HUES6 (cell line): ENCODE measurements around the gene SPEG.
"Not testable (repeated sequence)": the region's sequence is repeated elsewhere in the genome, so short reads cannot be mapped to it uniquely, and the experiment has no call there.

ENCODE experiments used
- H3K27ac ChIP-seq: 2 replicates; pipeline ENCODE4 v1.7.0; 2013; ENCODE audit warnings: low read depth, mild to moderate bottlenecking, low read length, inconsistent platforms
- H3K27me3 ChIP-seq: 2 replicates; pipeline ENCODE4 v1.6.1; 2013; ENCODE audit warnings: low read length; ENCODE audit not compliant: control insufficient read depth, insufficient read depth
- H3K36me3 ChIP-seq: 2 replicates; pipeline ENCODE4 v1.6.1; 2013; ENCODE audit warnings: low read length; ENCODE audit not compliant: control insufficient read depth, insufficient read depth
- H3K4me1 ChIP-seq: 2 replicates; pipeline ENCODE4 v1.6.1; 2013; ENCODE audit warnings: low read length; ENCODE audit not compliant: control insufficient read depth, insufficient read depth
- H3K4me3 ChIP-seq: 2 replicates; pipeline ENCODE4 v1.5.1; 2013; ENCODE audit warnings: low read depth, low read length
- H3K9ac ChIP-seq: one replicate; pipeline ENCODE4 v1.6.1; 2013; ENCODE audit warnings: mild to moderate bottlenecking, low read length
- H3K9me3 ChIP-seq: 2 replicates; pipeline ENCODE4 v1.6.1; 2013; ENCODE audit warnings: low read depth, low read length; ENCODE audit not compliant: control insufficient read depth, insufficient read depth

The SPEG gene

DNA sequence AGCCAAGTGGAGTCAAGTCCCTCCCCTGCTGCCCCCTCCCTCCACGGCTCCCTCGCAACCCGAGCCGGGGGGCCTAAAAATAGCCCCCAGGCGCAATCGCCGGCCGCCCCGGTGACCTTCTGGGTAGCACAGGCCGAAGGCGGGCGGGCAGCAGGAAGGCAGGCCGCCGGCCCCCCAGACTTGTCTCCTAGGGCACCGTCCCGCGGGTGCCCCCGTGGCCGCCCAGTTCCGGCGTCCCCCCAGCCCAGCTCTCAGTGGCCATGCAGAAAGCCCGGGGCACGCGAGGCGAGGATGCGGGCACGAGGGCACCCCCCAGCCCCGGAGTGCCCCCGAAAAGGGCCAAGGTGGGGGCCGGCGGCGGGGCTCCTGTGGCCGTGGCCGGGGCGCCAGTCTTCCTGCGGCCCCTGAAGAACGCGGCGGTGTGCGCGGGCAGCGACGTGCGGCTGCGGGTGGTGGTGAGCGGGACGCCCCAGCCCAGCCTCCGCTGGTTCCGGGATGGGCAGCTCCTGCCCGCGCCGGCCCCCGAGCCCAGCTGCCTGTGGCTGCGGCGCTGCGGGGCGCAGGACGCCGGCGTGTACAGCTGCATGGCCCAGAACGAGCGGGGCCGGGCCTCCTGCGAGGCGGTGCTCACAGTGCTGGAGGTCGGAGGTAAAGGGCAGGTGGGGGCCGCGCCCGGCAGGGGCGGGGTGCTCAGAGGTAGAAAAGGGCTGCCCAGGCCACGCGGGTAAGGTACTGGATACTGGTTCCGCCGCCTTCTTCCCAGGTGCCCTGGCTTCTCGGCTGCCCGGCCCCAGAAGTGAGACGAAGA, at the start of gene SPEG:
TSS of gene SPEG (plus strand) at position 126 of the 808 bp plus-strand sequence. CDS start at position 261, 135 bp downstream.
- peak within 1 kb of the TSS; percentile 3 for H3K9ac ChIP-seq
- no peak within 1 kb of the TSS for H3K27ac ChIP-seq
- H3K4me1 ChIP-seq, result peaks cover 12% of the 10 kb centered on the region
- H3K36me3 ChIP-seq, result no peaks in the 10 kb centered on the region
- H3K9me3 ChIP-seq, result no peaks in the 10 kb centered on the region
- H3K4me3 ChIP-seq, result peak within 1 kb of the TSS; percentile 29
- peaks cover 41% of the 10 kb centered on the region for H3K27me3 ChIP-seq

DNA sequence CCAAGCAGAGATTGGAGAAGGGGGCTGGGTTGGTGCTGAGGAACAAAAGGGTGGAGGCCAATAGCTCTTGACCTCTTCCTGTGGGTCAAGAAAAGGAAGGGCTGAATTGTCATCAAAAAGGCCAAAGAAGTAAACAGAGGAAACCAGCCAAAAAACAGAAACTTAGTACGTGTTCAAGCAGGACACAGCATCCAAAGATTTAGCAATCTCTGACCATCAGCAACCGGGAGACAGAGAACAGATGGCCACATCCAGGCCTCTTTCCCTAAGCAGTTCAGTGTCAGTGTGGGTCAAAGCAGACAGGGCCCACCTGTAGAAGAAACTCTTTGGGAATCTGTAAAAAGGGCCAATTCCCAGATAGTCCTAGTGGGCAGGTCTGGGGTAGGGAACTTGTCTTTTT, 49.8 kb upstream of the SPEG start:
- H3K4me3 ChIP-seq, result no peak overlapping the region
- peaks cover 11% of the 10 kb centered on the region for H3K4me1 ChIP-seq
- H3K9me3 ChIP-seq, result no peaks in the 10 kb centered on the region
- H3K36me3 ChIP-seq, result peaks cover 61% of the 10 kb centered on the region
- no peak overlapping the region for H3K9ac ChIP-seq
- H3K27ac ChIP-seq, result no peak overlapping the region
- no peaks in the 10 kb centered on the region for H3K27me3 ChIP-seq

DNA sequence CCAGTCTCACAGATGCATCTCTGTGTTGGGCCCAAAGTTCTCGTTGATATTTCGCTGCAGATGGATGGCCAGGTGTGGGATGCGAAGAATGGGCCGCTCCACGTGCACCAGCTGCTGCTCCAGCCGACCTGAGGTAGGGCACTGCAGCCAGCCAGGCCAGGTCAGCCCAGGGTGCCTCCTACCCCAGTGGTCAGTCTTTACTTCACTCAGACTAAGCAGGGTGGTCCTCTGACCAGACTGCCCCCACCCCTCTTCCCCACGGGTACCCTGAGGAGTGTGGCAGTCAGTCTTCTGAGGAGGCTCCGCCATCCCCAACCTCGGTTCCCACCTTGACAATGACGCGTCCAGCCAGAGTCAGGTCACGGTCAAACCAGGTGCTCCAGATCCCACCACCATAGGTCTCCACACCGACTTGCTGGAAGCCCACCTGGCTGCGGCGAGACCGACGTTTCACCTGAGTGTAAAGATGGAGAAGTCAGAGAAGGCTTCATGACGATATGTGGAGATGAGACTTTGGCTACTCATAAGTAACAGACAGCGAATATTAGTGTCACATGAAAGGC, 48.6 kb upstream of the SPEG start:
- no peak overlapping the region for H3K27ac ChIP-seq
- peak overlapping the region; percentile 84; the same call in 1 of the 2 replicates for H3K4me3 ChIP-seq
- H3K27me3 ChIP-seq, result no peaks in the 10 kb centered on the region
- no peaks in the 10 kb centered on the region for H3K9me3 ChIP-seq
- H3K4me1 ChIP-seq, result peaks cover 11% of the 10 kb centered on the region
- H3K36me3 ChIP-seq, result peaks cover 52% of the 10 kb centered on the region
- no peak overlapping the region for H3K9ac ChIP-seq

DNA sequence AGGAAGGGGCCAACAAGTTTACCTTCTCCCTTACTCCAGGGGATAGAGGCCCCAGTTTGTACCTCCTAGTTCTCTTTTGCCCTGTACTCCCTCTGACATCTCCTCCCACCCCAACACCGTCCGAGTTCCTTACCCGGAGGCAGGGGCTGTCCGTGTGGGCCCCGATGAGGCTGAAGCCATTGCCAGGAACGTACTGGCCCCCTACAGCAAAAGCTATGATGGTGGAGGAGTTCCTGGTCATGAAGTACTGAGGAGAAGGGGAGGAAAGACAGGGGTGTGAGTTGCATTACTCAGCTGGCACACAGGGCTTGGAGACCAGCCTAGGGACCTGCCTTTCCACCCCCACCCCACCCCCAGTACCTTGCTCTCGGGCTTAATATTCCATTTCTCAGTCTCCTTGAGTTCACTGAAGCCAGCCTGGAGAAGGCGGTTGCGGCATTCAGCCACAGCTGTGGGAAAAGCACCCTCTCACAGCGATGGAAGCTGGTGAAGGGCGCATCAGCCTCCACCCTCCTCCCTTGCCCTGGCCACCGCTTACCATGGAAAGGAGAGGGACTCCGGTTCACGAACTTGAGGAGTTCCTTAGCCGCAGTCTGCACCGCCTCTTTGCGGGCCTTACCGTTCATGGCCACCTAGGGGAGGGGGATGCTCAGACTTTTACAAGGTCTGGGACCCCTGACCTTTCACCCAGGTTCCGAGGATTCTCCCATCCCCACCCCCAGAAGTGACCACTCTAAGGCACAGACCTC, 47.9 kb upstream of the SPEG start:
- peak overlapping the region; percentile 84 for H3K4me3 ChIP-seq
- H3K36me3 ChIP-seq, result peaks cover 45% of the 10 kb centered on the region
- H3K9ac ChIP-seq, result peak overlapping the region; percentile 81
- peaks cover 11% of the 10 kb centered on the region for H3K4me1 ChIP-seq
- H3K27me3 ChIP-seq, result no peaks in the 10 kb centered on the region
- H3K27ac ChIP-seq, result no peak overlapping the region
- no peaks in the 10 kb centered on the region for H3K9me3 ChIP-seq

DNA sequence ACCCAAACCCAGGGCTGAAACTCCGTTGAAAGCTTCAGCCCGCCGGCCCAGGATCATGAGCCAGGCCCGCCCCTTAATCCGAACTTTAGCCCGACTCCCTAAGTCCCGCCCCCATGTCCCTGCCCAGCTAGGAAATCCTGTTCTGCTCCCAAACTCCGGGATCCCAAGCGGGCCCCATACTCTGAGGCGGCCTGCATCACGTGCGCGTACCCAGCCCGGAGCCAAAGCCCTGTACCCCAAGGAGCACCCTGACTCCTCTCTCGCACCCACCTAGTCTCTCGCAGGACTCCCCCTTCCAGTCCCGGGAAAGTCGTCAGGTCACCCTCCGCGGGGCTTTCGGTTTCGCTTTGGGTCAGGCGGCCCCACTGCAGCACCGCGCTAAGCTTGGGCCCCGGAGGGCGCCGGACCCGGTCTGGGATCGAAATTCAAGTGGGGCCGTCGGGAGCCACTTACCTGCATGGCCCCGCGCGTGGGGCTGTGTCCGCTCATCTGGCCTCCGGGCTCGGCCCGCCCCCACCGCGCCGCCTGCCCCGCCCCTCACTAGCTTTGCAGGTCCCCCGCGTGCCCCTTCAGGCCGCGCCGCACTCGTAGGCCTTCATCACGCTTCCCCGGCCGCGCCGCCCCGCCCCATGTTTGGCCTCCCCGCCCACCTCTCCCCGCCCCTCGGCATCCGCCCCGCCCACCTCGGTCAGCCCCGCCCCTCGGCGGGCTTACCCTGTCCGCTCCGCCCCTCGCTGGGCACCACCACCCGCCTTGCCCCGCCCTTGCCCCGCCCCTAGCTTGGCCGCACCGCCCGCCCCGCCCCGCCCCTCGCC, 47.1 kb upstream of the SPEG start, which contains the start of gene DNPEP:
TSS of gene DNPEP (minus strand) at position 607 of the 815 bp plus-strand sequence. CDS start at position 489, 118 bp downstream.
- H3K9ac ChIP-seq, result peak within 1 kb of the TSS; percentile 81
- no peaks in the 10 kb centered on the region for H3K9me3 ChIP-seq
- no peaks in the 10 kb centered on the region for H3K27me3 ChIP-seq
- peaks cover 37% of the 10 kb centered on the region for H3K36me3 ChIP-seq
- H3K4me1 ChIP-seq, result peaks cover 11% of the 10 kb centered on the region
- peak within 1 kb of the TSS; percentile 84 for H3K4me3 ChIP-seq
- no peak within 1 kb of the TSS for H3K27ac ChIP-seq

DNA sequence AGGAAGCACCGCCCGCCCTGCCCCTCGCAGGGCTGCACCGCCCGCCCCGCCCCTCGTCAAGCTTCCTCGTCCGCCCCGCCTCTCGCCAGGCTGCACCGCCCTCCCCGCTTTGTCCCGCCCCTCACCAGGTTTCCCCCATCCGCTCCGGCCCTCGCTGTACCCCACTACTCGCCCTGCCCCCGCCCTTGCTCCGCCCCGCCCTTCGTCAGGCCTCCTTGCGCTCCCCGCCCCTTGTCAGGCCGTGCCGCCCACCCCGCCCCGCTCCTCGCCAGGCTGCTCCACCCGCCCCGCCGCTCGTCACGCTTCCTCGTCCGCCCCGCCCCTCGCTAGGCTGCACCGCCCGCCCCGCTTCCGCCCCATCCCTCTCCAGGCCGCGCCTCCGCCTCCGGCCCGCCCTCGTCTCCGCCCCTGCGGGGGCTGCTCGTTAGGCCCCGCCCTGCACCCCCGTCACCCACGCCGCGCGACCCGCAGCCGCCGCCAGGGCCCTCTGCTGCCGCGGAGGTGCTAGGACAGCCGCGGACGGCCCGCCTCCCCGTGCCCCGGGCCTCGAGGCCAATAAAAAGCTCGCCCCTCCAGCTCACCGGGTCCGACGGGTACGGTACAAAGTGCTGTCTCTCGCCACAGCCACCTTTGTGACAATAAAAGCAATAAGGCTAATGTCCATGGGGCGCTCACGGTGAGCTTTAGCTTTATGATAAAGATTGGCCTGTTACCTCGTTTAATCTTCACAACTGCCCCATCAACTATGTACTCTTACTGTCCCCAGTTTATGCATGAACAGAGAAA, 46.3 kb upstream of the SPEG start:
- peaks cover 30% of the 10 kb centered on the region for H3K36me3 ChIP-seq
- no peaks in the 10 kb centered on the region for H3K9me3 ChIP-seq
- H3K27me3 ChIP-seq, result no peaks in the 10 kb centered on the region
- H3K4me1 ChIP-seq, result peaks cover 11% of the 10 kb centered on the region
- H3K27ac ChIP-seq, result no peak overlapping the region
- H3K9ac ChIP-seq, result peak overlapping the region; percentile 50
- peak overlapping the region; percentile 84 for H3K4me3 ChIP-seq

DNA sequence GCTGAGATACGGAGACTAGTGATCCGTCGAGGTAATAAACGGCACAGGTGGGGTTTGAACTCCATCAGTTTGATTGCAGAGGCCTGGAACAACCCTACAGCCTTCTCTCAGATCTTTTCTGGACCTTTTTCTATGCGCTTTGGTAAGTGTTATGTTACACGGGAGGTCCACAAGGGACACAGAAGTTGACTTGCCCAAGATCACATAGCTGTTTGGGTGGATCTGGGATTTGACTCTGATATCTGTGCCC, 45.8 kb upstream of the SPEG start:
- H3K9me3 ChIP-seq, result no peaks in the 10 kb centered on the region
- no peaks in the 10 kb centered on the region for H3K27me3 ChIP-seq
- H3K27ac ChIP-seq, result no peak overlapping the region
- peak overlapping the region; percentile 84 for H3K4me3 ChIP-seq
- peaks cover 11% of the 10 kb centered on the region for H3K4me1 ChIP-seq
- H3K9ac ChIP-seq, result peak overlapping the region; percentile 50
- peaks cover 25% of the 10 kb centered on the region for H3K36me3 ChIP-seq

DNA sequence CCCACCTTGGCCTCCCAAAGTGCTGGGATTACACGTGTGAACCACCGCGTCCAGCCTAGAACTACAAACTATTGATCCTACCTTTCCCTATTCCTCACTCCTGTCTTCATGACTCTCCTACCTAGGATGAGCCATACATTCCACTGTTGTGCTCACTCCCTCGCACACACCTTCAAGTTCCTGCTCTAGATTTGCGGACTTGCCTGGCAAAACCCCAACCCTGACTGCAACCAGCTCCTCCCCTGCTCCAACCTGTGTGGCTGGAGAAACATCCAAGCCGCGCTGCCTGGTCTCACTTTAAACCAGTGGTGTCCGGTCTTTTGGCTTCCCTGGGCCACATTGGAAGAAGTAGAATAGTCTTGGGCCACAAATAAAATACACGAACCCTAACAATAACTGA, 41.9 kb upstream of the SPEG start:
- Histone ChIP-seq H3K9ac (no peak overlapping the region), H3K4me1 (peaks cover 5% of the 10 kb centered on the region; the same call in 1 of the 2 replicates), H3K9me3 (no peaks in the 10 kb centered on the region), H3K27ac (no peak overlapping the region), H3K36me3 (no peaks in the 10 kb centered on the region), H3K27me3 (no peaks in the 10 kb centered on the region), H3K4me3 (no peak overlapping the region)

DNA sequence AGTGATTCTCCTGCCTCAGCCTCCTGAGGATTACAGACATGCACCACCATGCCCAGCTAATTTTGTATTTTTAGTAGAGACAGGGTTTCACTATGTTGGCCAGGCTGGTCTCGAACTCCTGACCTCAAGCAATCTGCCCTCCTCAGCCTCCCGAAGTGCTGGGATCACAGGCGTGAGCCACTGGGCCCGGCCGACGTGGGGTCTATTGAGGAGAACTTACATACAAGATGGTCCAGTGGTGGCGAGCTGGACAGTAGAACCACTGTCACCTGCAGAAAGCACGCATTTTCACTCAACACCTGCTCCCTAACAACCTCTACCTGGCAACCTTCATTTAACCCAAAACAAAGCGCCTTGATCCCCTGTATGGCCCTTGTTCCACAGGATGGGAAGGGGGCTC, 39.6 kb upstream of the SPEG start:
- not testable (repeated sequence) for H3K9me3 ChIP-seq, H3K27ac ChIP-seq, H3K4me3 ChIP-seq, H3K36me3 ChIP-seq, H3K9ac ChIP-seq, H3K27me3 ChIP-seq, H3K4me1 ChIP-seq

DNA sequence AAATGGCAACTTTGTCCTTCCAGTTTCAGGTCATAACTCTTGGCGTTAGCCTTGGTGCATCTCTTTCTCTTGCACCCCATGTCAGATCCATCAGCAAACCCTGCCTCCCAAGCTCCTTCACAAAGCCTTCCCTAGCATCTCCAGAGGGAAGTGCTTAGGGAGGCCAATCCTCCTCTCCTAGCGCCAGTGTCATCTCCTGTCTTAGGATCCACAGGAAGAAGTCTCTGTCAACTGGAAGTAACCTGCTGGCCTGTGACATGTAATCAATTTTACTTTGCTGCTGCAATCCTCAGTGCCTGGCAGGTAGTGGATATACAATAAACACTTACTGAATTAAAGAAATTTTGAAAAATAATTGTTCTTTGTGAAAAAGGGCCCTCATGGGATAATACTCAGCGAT, 39.0 kb upstream of the SPEG start:
- Histone ChIP-seq H3K36me3 (no peaks in the 10 kb centered on the region), H3K4me1 (peaks cover 12% of the 10 kb centered on the region), H3K9ac (no peak overlapping the region), H3K27ac (no peak overlapping the region), H3K9me3 (no peaks in the 10 kb centered on the region), H3K27me3 (no peaks in the 10 kb centered on the region), H3K4me3 (no peak overlapping the region)
